ENCODE measurements around the gene TEX51. TPM values are rescaled to one million over a fixed set of nuclear protein-coding genes. Genes with fewer than 3 reads are reported as not detected.

TEX51 gene
- total and polyA plus RNA-seq, 2 of the 4 experiments (the other 2 are of a cell fraction): not detected

- CTCF ChIA-PET: no interaction called here
- Histone ChIP-seq H2BK5ac (ENCODE audit: low read depth, low read length, poor library complexity, severe bottlenecking) (no peak overlapping the region), H2BK15ac (ENCODE audit: low read depth, low read length) (no peak overlapping the region), H3K18ac (ENCODE audit: low read depth, low read length) (no peak overlapping the region), H3K23ac (ENCODE audit: low read depth, low read length) (no peak overlapping the region), H2BK20ac (ENCODE audit: low read depth, low read length) (no peak overlapping the region), H4K20me1 (ENCODE audit: insufficient read depth, low read length) (no peaks in the 10 kb centered on the region), H3K9me1 (ENCODE audit: insufficient read depth, low read length) (no peaks in the 10 kb centered on the region), H3K56ac (ENCODE audit: extremely low read depth, insufficient read depth, low read length) (no peak overlapping the region), H2AK9ac (replicated peaks; ENCODE audit: low read depth, low read length, poor library complexity) (no peak overlapping the region), H3K4me2 (ENCODE audit: low read depth, low read length) (no peak overlapping the region), H3K4ac (ENCODE audit: low read depth, low read length) (no peak overlapping the region), H3K9ac (ENCODE audit: low read depth, low read length) (no peak overlapping the region), H3K14ac (replicated peaks; ENCODE audit: low read depth, low read length) (no peak overlapping the region), H2AFZ (replicated peaks; ENCODE audit: low read length, poor library complexity) (no peak overlapping the region), H3K4me1 (ENCODE audit: control insufficient read depth, insufficient read depth, low read length) (no peaks in the 10 kb centered on the region; the same call in 1 of the 2 replicates), H3K9me3 (ENCODE audit: control insufficient read depth, insufficient read depth, low read length) (no peaks in the 10 kb centered on the region; the same call in 1 of the 2 replicates), H3K4me3 (ENCODE audit: insufficient read depth, low read depth, low read length) (no peak overlapping the region), H3K27me3 (ENCODE audit: control insufficient read depth, insufficient read depth, low read length) (peaks cover 12% of the 10 kb centered on the region), H4K8ac (ENCODE audit: low read depth in 2 of 2, low read length in 2 of 2) (no peak overlapping the region), H3K79me1 (ENCODE audit: low read depth in 1 of 2, low read length in 2 of 2) (no peaks in the 10 kb centered on the region), H3K36me3 (ENCODE audit: control insufficient read depth, insufficient read depth, low read length) (no peaks in the 10 kb centered on the region), H2AK5ac (ENCODE audit: low read depth, low read length) (no peak overlapping the region), H3K27ac (ENCODE audit: insufficient read depth, low read length) (no peak overlapping the region), H2BK120ac (ENCODE audit: low read depth, low read length) (no peak overlapping the region), H4K5ac (ENCODE audit: low read depth, low read length) (no peak overlapping the region), H4K91ac (ENCODE audit: insufficient read depth, low read depth, low read length) (no peak overlapping the region)
- in situ Hi-C loops (cut with MboI; ENCODE audit: low sequenced_read_pairs): no loop called here
- WGBS, 2 experiments (ENCODE audit: extremely low coverage in 2 of 2, insufficient read length in 1 of 2): no CpG with 5 or more reads among the region's 9 CpGs
- intact Hi-C loops (cut with micrococcal nuclease): loop anchor here (10.0 kb wide), 1 partner anchor 167 kb away; no protein-coding TSS in a partner anchor
- BruUV-seq (replicated peaks): no TSS peak
- ATAC-seq (ENCODE audit: low read depth) (no peak), DNase-seq (no peak)
- dilution Hi-C loops (cut with HindIII; ENCODE audit: low sequenced_read_pairs, unreplicated experiment): no loop called here
- POLR2A ChIA-PET (ENCODE audit: unreplicated experiment): no interaction called here
- TF ChIP-seq RFX5 (IDR thresholded peaks at IDR 0.05; ENCODE audit: low read depth, low read length) (no peak), ELK1 (IDR thresholded peaks at IDR 0.05; ENCODE audit: borderline replicate concordance, low read depth, low read length) (no peak), USF2 (IDR thresholded peaks at IDR 0.05; ENCODE audit: low read depth, low read length) (no peak), RCOR1 (IDR thresholded peaks at IDR 0.05; ENCODE audit: insufficient replicate concordance, low read length) (no peak), NFE2L2 (IDR thresholded peaks at IDR 0.05; ENCODE audit: low read depth, low read length) (no peak)
Measured at GRCh38 chr2:126887506-126887905, 11.2 kb upstream of the TEX51 start.

Data from IMR-90 (cell line).